HG03108 (cell line): ENCODE data around the gene SIRPA.
"Not testable (repeated sequence)": the region's sequence is repeated elsewhere in the genome, so short reads cannot be mapped to it uniquely, and the experiment has no call there.

Experiments
- ATAC-seq: cut with Tn5 transposase; IDR thresholded peaks from one replicate; pipeline ENCODE4 v1.9.1; 2021; ENCODE audit warnings: moderate library complexity; ENCODE audit not compliant: unreplicated experiment

Gene SIRPA

DNA sequence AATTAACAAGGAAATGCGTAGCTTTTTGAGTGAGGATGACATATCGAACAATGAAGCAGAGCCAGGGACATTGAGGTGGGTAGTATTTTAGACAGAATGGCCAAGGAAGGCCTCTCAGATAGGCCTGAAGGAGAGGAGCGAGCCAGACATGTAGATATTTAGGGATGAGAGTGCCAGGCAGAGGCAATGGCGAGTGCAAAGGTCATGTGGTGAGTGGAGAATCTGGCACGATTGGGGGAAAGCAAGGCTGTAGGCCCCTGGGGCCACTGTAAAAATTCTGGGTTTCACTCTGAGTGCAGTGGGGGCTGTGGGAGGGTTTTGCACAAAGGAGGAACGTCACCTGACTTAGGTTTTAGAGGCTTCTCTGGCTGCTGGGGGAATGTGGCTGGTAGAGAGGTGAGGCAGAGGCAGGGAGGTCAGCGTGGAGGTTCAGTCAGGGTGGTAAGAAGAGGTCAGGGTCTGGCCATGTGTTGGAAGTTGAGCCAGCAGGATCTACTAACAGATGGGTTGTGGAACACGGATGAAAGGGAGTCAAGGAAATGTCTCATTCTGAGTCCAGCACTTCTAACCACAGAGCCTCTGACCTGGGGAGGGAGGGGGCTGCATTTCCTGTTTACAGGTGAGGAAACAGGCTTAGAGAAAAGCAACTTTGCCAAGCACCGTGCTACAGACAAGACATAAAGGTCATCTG lies 11.3 kb downstream of the SIRPA start:
- no peak for ATAC-seq

GRCh38 chr20:1907586-1907985 lies 12.4 kb downstream of the SIRPA start:
- no peak for ATAC-seq

- no peak for ATAC-seq
Measured at GRCh38 chr20:1908191-1908590, 13.0 kb downstream of the SIRPA start.

- ATAC-seq, result no peak
Measured at GRCh38 chr20:1909097-1909496, 13.9 kb downstream of the SIRPA start.

DNA sequence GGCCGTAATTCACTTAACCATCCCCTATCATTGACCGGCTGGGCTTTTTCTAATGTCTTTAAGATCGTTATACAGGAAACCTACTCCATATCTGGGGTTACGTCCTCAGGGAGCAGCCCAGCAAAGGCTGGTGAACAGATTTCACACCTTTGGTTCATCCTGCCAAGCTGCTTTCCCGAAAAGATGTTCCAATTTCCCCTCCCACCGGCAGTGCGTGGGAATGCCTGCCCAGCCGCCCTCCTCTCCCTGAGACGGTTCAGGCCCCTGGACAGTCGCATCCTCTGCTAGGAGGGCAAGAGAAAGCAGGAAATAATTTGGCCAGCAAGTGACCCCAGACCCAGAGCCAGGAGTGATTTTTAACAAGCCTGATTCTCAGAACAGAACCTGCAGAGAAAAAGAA lies 16.3 kb downstream of the SIRPA start:
- ATAC-seq, result no peak

- ATAC-seq, result no peak
Measured at GRCh38 chr20:1912053-1912452, 16.8 kb downstream of the SIRPA start.

- no peak for ATAC-seq
Measured at GRCh38 chr20:1912646-1913045, 17.4 kb downstream of the SIRPA start.

DNA sequence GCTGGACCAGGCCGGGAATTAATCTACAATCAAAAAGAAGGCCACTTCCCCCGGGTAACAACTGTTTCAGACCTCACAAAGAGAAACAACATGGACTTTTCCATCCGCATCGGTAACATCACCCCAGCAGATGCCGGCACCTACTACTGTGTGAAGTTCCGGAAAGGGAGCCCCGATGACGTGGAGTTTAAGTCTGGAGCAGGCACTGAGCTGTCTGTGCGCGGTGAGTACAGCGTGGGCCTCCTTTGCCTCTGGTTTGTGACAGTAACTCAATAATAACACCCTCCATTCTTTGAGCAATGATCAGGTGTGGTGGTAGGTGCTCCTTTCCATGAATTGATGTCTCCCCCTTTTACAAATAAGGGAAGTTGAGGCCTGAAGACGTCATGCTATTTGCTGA lies 20.0 kb downstream of the SIRPA start:
- ATAC-seq, result not testable (repeated sequence)

- no peak for ATAC-seq
Measured at GRCh38 chr20:1915725-1916124, 20.5 kb downstream of the SIRPA start.

GRCh38 chr20:1917786-1918185 lies 22.6 kb downstream of the SIRPA start:
- ATAC-seq, result no peak

- ATAC-seq, result no peak
Measured at GRCh38 chr20:1918491-1919165, 23.4 kb downstream of the SIRPA start.

DNA sequence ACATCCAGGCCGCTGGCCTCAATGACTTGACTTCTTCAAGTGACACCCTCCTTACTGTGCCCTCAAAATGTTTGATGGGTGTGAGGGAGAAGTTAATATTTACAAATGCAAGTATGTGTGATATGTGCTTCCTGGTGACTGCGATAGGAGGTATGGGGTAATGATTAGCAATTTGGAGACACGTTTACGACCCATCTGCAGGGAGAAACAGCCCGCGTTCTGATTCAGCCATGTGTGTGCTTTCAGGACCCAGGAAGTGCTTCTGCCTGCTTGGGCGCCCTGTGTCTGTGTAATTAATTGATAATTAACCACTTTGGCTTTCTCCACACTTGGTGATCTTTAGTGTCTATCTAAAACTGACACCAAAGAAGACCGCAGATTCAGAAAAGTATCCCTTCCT lies 25.0 kb downstream of the SIRPA start:
- no peak for ATAC-seq

GRCh38 chr20:1920826-1921225 lies 25.6 kb downstream of the SIRPA start:
- no peak for ATAC-seq

- ATAC-seq, result not testable (repeated sequence)
Measured at GRCh38 chr20:1921985-1922384, 26.8 kb downstream of the SIRPA start.

DNA sequence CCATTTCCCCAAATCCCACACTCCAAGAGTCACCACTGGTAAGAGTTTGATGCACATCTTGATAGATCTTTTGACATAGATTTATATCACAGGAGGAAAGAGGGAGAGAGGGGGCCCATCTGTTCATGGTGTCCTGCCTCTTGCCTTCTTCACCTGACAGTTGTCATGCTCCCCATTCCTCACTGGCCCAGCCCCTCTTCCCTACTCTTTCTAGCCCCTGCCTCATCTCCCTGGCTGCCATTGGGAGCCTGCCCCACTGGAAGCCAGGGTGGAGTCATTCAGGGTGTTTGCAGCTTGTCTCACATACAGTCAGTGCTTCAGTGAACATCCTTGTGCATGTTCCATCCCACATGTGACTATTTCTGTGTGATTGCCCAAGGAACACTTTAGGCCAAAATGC lies 27.6 kb downstream of the SIRPA start:
- no peak for ATAC-seq

GRCh38 chr20:1924910-1925861 lies 30.0 kb downstream of the SIRPA start:
- no peak for ATAC-seq

GRCh38 chr20:1926237-1926636 lies 31.0 kb downstream of the SIRPA start:
- no peak for ATAC-seq

DNA sequence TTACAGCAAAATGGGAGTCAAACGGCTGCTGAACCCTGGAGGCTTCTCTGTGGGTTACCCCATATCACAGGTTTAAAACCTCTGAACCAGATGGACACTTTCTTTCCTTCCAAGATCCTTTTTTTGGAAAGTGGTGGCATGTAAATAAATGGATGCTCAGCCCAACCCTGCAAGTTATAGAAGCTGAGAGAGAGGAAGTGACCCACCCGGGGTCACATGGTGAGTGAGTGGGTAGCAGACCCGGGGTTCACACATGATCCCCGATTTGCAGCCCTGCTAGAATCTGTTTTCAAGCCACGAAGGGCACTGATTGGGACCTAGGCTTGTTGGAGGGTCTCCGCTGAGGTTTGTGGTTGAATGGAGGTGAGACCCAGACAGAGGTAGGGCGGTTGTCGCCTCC lies 32.0 kb downstream of the SIRPA start:
- no peak for ATAC-seq

- ATAC-seq, result no peak
Measured at GRCh38 chr20:1928154-1928553, 32.9 kb downstream of the SIRPA start.

- ATAC-seq, result no peak
Measured at GRCh38 chr20:1928782-1929181, 33.6 kb downstream of the SIRPA start.

GRCh38 chr20:1929460-1929859 lies 34.3 kb downstream of the SIRPA start:
- no peak for ATAC-seq

GRCh38 chr20:1930165-1930564 lies 35.0 kb downstream of the SIRPA start:
- ATAC-seq, result no peak
